ENCODE results near the gene CAMK2D. TPM values are rescaled to one million over a fixed set of nuclear protein-coding genes. Genes with fewer than 3 reads are reported as not detected.
A peak's percentile ranks its signal among the peaks of the same experiment; 100 is the strongest.

Gene CAMK2D
- total and polyA plus RNA-seq, 4 experiments from 2014 or later, result 15.5 to 36.4 (median 24.0) TPM

DNA sequence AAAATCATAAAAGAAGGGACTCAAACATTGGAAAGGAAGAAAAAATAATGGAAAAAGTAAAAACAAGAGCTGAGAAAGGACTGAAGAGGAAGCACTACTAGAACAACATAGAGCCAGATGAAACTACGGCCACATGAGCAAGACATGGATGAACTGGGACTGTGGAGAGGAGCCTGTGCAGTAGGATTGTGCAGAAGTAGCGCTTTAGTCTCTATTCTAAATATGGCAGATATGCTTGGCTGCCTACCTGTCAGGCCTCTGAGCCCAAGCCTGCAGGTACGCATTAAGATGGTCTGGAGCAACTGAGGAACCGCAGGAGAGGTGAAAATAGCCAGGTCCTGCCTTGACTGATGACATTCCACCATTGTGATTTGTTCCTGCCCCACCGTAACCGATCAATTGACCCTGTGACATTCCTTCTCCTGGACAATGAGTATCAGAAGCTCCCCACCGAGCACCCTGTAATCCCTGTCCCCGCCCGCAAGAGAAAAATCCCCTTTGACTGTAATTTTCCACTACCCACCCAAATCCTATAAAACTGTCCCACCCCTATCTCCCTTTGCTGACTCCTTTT is 154.3 kb downstream of the CAMK2D start:
- Histone ChIP-seq H3K36me3 (ENCODE audit: insufficient read depth, low read length) (no peaks in the 10 kb centered on the region), H3K9me3 (ENCODE audit: control insufficient read depth in 1 of 2, low read length in 2 of 2) (no peaks in the 10 kb centered on the region), H3K4me1 (ENCODE audit: insufficient read depth, low read length) (no peaks in the 10 kb centered on the region), H3K27me3 (ENCODE audit: insufficient read depth, low read length) (no peaks in the 10 kb centered on the region), H3K4me3 (ENCODE audit: low read length in 2 of 2) (no peak overlapping the region), H3K27ac (ENCODE audit: low read depth, low read length) (no peak overlapping the region)
- Mint-ChIP-seq H3K27me3 (no peaks in the 10 kb centered on the region), H3K4me3 (no peak overlapping the region), H3K4me1 (peaks cover 0 to 7% (median 3%) of the 10 kb centered on the region in 4 donors), H3K27ac (peak overlapping the region in 2 of 7 donors; percentile 31 to 48), H3K9me3 (peaks cover 0 to 2% (median 0%) of the 10 kb centered on the region in 8 donors), H3K36me3 (peaks cover 39 to 48% of the 10 kb centered on the region in 2 donors)
- intact Hi-C loops (cut with micrococcal nuclease), result no loop called here
- ChIA-PET CTCF (ENCODE audit: partially characterized antibody) (no interaction called here), POLR2A (ENCODE audit: partially characterized antibody) (no interaction called here)
- DNase-seq, result no peak

DNA sequence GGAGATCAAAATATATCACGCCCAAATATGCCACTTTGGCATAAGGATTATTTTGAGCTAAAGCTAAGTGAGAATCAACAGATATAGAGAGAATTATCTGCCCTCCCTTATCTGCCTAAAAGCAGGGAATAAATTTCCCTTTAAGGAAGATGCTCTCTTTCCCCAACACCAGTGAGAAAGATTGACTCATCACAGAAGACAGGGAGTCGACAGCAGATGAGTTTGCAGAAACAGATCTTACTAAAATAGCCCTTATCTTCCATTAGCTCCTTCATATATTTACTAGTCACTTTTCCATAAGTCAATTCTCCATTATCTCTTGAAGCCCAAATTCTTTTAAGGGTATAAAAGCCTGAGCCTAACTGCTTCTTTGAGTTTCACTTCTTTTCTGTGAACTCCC is 156.6 kb downstream of the CAMK2D start:
- H3K9me3 Mint-ChIP-seq, result peaks cover 0 to 2% (median 0%) of the 10 kb centered on the region in 8 donors
- H3K9me3 ChIP-seq (ENCODE audit: control insufficient read depth in 1 of 2, low read length in 2 of 2), result no peaks in the 10 kb centered on the region
- no peak overlapping the region for H3K4me3 Mint-ChIP-seq
- H3K27me3 ChIP-seq (ENCODE audit: insufficient read depth, low read length), result no peaks in the 10 kb centered on the region
- no peaks in the 10 kb centered on the region for H3K4me1 ChIP-seq (ENCODE audit: insufficient read depth, low read length)
- no peak for DNase-seq
- ChIA-PET CTCF (ENCODE audit: partially characterized antibody) (no interaction called here), POLR2A (ENCODE audit: partially characterized antibody) (no interaction called here)
- H3K4me1 Mint-ChIP-seq, result peaks cover 0 to 8% (median 3%) of the 10 kb centered on the region in 4 donors
- intact Hi-C loops (cut with micrococcal nuclease), result loop anchor here (2.0 kb wide), 1 partner anchor 58 kb away; no protein-coding TSS in a partner anchor
- H3K36me3 Mint-ChIP-seq, result peaks cover 31 to 51% of the 10 kb centered on the region in 2 donors
- H3K27ac Mint-ChIP-seq, result no peak overlapping the region
- no peaks in the 10 kb centered on the region for H3K27me3 Mint-ChIP-seq
- H3K27ac ChIP-seq (ENCODE audit: low read depth, low read length), result no peak overlapping the region
- H3K4me3 ChIP-seq (ENCODE audit: low read length in 2 of 2), result no peak overlapping the region
- no peaks in the 10 kb centered on the region for H3K36me3 ChIP-seq (ENCODE audit: insufficient read depth, low read length)

GRCh38 chr4:113603911-113604310 is 157.6 kb downstream of the CAMK2D start:
- ChIA-PET POLR2A (ENCODE audit: partially characterized antibody) (no interaction called here), CTCF (ENCODE audit: partially characterized antibody) (no interaction called here)
- Histone ChIP-seq H3K27me3 (ENCODE audit: insufficient read depth, low read length) (no peaks in the 10 kb centered on the region), H3K27ac (ENCODE audit: low read depth, low read length) (no peak overlapping the region), H3K36me3 (ENCODE audit: insufficient read depth, low read length) (no peaks in the 10 kb centered on the region), H3K9me3 (ENCODE audit: control insufficient read depth in 1 of 2, low read length in 2 of 2) (no peaks in the 10 kb centered on the region), H3K4me3 (ENCODE audit: low read length in 2 of 2) (no peak overlapping the region), H3K4me1 (ENCODE audit: insufficient read depth, low read length) (no peaks in the 10 kb centered on the region)
- H3K4me1 Mint-ChIP-seq, result peaks cover 0 to 12% (median 7%) of the 10 kb centered on the region in 4 donors
- H3K9me3 Mint-ChIP-seq, result peaks cover 0 to 2% (median 0%) of the 10 kb centered on the region in 8 donors
- no peak overlapping the region for H3K27ac Mint-ChIP-seq
- no peaks in the 10 kb centered on the region for H3K27me3 Mint-ChIP-seq
- intact Hi-C loops (cut with micrococcal nuclease), result loop anchor here (2.0 kb wide), 1 partner anchor 57 kb away; no protein-coding TSS in a partner anchor
- DNase-seq, result no peak
- H3K4me3 Mint-ChIP-seq, result no peak overlapping the region
- H3K36me3 Mint-ChIP-seq, result peaks cover 31 to 55% of the 10 kb centered on the region in 2 donors

GRCh38 chr4:113602646-113603228 is 158.8 kb downstream of the CAMK2D start:
- H3K36me3 Mint-ChIP-seq, result peaks cover 27 to 46% of the 10 kb centered on the region in 2 donors
- no peaks in the 10 kb centered on the region for H3K9me3 ChIP-seq (ENCODE audit: control insufficient read depth in 1 of 2, low read length in 2 of 2)
- H3K36me3 ChIP-seq (ENCODE audit: insufficient read depth, low read length), result no peaks in the 10 kb centered on the region
- DNase-seq, result no peak
- H3K4me1 ChIP-seq (ENCODE audit: insufficient read depth, low read length), result no peaks in the 10 kb centered on the region
- no peaks in the 10 kb centered on the region for H3K27me3 Mint-ChIP-seq
- no peaks in the 10 kb centered on the region for H3K27me3 ChIP-seq (ENCODE audit: insufficient read depth, low read length)
- no peak overlapping the region for H3K4me3 Mint-ChIP-seq
- peaks cover 0 to 2% (median 0%) of the 10 kb centered on the region in 8 donors for H3K9me3 Mint-ChIP-seq
- intact Hi-C loops (cut with micrococcal nuclease), result no loop called here
- ChIA-PET POLR2A (ENCODE audit: partially characterized antibody) (no interaction called here), CTCF (ENCODE audit: partially characterized antibody) (interaction anchor here (1.3 to 1.5 kb wide), 2 partner anchors 11 to 55 kb away, joined by 4 to 7 read pairs; no protein-coding TSS in a partner anchor)
- H3K4me1 Mint-ChIP-seq, result peaks cover 5 to 16% (median 10%) of the 10 kb centered on the region in 4 donors
- no peak overlapping the region for H3K27ac Mint-ChIP-seq
- no peak overlapping the region for H3K27ac ChIP-seq (ENCODE audit: low read depth, low read length)
- H3K4me3 ChIP-seq (ENCODE audit: low read length in 2 of 2), result no peak overlapping the region

DNA sequence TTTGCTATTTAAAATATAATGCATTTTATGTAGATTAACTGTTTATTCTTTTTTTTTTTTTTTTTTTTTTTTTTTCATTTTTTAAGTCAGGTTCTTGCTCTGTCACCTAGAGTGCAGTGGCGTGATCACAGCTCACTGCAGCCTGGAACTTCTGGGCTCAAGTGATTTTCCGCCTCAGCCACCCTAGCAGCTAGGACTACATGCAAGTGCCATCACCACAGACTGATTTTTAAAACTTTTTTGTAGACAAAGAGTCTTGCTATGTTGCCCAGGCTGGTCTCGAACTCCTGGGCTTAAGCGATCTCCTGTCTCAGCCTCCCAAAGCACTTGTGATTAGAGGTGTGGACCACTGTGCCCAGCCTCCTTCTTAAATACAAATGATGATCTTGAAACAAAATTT is 159.9 kb downstream of the CAMK2D start:
- Mint-ChIP-seq H3K27me3 (no peaks in the 10 kb centered on the region), H3K4me1 (peaks cover 11 to 21% (median 16%) of the 10 kb centered on the region in 4 donors), H3K27ac (no peak overlapping the region), H3K4me3 (no peak overlapping the region), H3K36me3 (peaks cover 21 to 40% of the 10 kb centered on the region in 2 donors), H3K9me3 (peaks cover 0 to 2% (median 0%) of the 10 kb centered on the region in 8 donors)
- H3K4me1 ChIP-seq (ENCODE audit: insufficient read depth, low read length), result no peaks in the 10 kb centered on the region
- no peaks in the 10 kb centered on the region for H3K9me3 ChIP-seq (ENCODE audit: control insufficient read depth in 1 of 2, low read length in 2 of 2)
- ChIA-PET CTCF (ENCODE audit: partially characterized antibody) (interaction anchor here (1.3 to 1.5 kb wide), 2 partner anchors 10 to 54 kb away, joined by 4 to 7 read pairs; no protein-coding TSS in a partner anchor), POLR2A (ENCODE audit: partially characterized antibody) (interaction anchor here (0.6 kb wide), 1 partner anchor 413 kb away, joined by 3 read pairs; no protein-coding TSS in a partner anchor)
- intact Hi-C loops (cut with micrococcal nuclease), result no loop called here
- no peak for DNase-seq
- H3K4me3 ChIP-seq (ENCODE audit: low read length in 2 of 2), result no peak overlapping the region
- H3K27me3 ChIP-seq (ENCODE audit: insufficient read depth, low read length), result no peaks in the 10 kb centered on the region
- no peaks in the 10 kb centered on the region for H3K36me3 ChIP-seq (ENCODE audit: insufficient read depth, low read length)
- no peak overlapping the region for H3K27ac ChIP-seq (ENCODE audit: low read depth, low read length)

- Mint-ChIP-seq H3K27me3 (no peaks in the 10 kb centered on the region), H3K4me3 (no peak overlapping the region), H3K27ac (no peak overlapping the region), H3K4me1 (peaks cover 32 to 59% (median 42%) of the 10 kb centered on the region in 4 donors), H3K36me3 (peaks cover 27 to 49% of the 10 kb centered on the region in 2 donors), H3K9me3 (peaks cover 0 to 2% (median 0%) of the 10 kb centered on the region in 8 donors)
- no peak for DNase-seq
- H3K4me3 ChIP-seq (ENCODE audit: low read length in 2 of 2), result no peak overlapping the region
- POLR2A ChIA-PET (ENCODE audit: partially characterized antibody), result no interaction called here
- H3K9me3 ChIP-seq (ENCODE audit: control insufficient read depth in 1 of 2, low read length in 2 of 2), result no peaks in the 10 kb centered on the region
- H3K27ac ChIP-seq (ENCODE audit: low read depth, low read length), result no peak overlapping the region
- CTCF ChIA-PET (ENCODE audit: partially characterized antibody), result no interaction called here
- H3K4me1 ChIP-seq (ENCODE audit: insufficient read depth, low read length), result peaks cover 18% of the 10 kb centered on the region
- intact Hi-C loops (cut with micrococcal nuclease), result no loop called here
- no peaks in the 10 kb centered on the region for H3K36me3 ChIP-seq (ENCODE audit: insufficient read depth, low read length)
- no peaks in the 10 kb centered on the region for H3K27me3 ChIP-seq (ENCODE audit: insufficient read depth, low read length)
These were observed 165.1 kb downstream of the CAMK2D start for GRCh38 chr4:113596396-113596795.

DNA sequence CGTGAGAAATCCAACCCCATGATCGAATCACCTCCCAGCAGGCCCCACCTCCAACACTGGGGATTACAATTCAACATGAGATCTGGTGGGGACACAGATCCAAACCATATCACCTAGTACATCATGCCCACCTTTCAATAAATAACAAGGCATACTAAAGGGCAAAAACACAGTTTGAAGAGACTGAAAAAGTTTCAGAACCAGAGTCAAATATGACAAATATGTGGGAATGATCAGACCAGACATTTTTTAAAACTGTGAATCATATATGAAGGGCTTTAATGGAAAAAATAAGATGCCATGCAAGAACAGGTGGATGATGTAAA is 167.3 kb downstream of the CAMK2D start:
- intact Hi-C loops (cut with micrococcal nuclease), result no loop called here
- Mint-ChIP-seq H3K27ac (no peak overlapping the region), H3K4me3 (no peak overlapping the region), H3K27me3 (no peaks in the 10 kb centered on the region), H3K9me3 (peaks cover 0 to 2% (median 0%) of the 10 kb centered on the region in 8 donors), H3K36me3 (peaks cover 32 to 44% of the 10 kb centered on the region in 2 donors), H3K4me1 (peaks cover 30 to 61% (median 39%) of the 10 kb centered on the region in 4 donors)
- Histone ChIP-seq H3K9me3 (ENCODE audit: control insufficient read depth in 1 of 2, low read length in 2 of 2) (no peaks in the 10 kb centered on the region), H3K27me3 (ENCODE audit: insufficient read depth, low read length) (no peaks in the 10 kb centered on the region), H3K4me1 (ENCODE audit: insufficient read depth, low read length) (peaks cover 18% of the 10 kb centered on the region), H3K36me3 (ENCODE audit: insufficient read depth, low read length) (no peaks in the 10 kb centered on the region), H3K4me3 (ENCODE audit: low read length in 2 of 2) (no peak overlapping the region), H3K27ac (ENCODE audit: low read depth, low read length) (no peak overlapping the region)
- no peak for DNase-seq
- ChIA-PET CTCF (ENCODE audit: partially characterized antibody) (no interaction called here), POLR2A (ENCODE audit: partially characterized antibody) (no interaction called here)

Data from CD4-positive, alpha-beta memory T cell (primary cell).